ENCODE results near the gene SLC16A5. TPM values are rescaled to one million over a fixed set of nuclear protein-coding genes. Genes with fewer than 3 reads are reported as not detected.

Gene SLC16A5
- total RNA-seq, 2 donors from 2014 or later: 28.8 to 54.0 TPM

- no peak overlapping the region for H3K9ac ChIP-seq (ENCODE audit: extremely low read depth, low read length, poor library complexity, severe bottlenecking)
- H3K9me3 ChIP-seq (ENCODE audit: control insufficient read depth, low read length): no peaks in the 10 kb centered on the region
- Mint-ChIP-seq H3K4me1 (peaks cover 38% of the 10 kb centered on the region), H3K27me3 (ENCODE audit: insufficient read depth) (no peaks in the 10 kb centered on the region), H3K36me3 (ENCODE audit: low read depth) (peaks cover 43% of the 10 kb centered on the region), H3K9me3 (no peaks in the 10 kb centered on the region), H3K27ac (no peak overlapping the region), H3K4me3 (no peak overlapping the region)
- H3K27ac ChIP-seq (ENCODE audit: low read depth, low read length): no peak overlapping the region
- peaks cover 18% of the 10 kb centered on the region for H3K36me3 ChIP-seq (ENCODE audit: control insufficient read depth, insufficient read depth, low read length)
- WGBS, 2 experiments (ENCODE audit: insufficient coverage in 1 of 2, insufficient read length in 1 of 2): 81 to 88% methylated on average over 12 to 16 of the region's 16 CpGs
- no peaks in the 10 kb centered on the region for H3K27me3 ChIP-seq (ENCODE audit: control insufficient read depth, insufficient read depth, low read length, poor library complexity, severe bottlenecking)
- H3K4me3 ChIP-seq (ENCODE audit: low read length): no peak overlapping the region
- H3K4me1 ChIP-seq (ENCODE audit: control insufficient read depth, insufficient read depth, low read length): peaks cover 7% of the 10 kb centered on the region
- peak; percentile 61 for DNase-seq
- TF ChIP-seq, protein P1, sequence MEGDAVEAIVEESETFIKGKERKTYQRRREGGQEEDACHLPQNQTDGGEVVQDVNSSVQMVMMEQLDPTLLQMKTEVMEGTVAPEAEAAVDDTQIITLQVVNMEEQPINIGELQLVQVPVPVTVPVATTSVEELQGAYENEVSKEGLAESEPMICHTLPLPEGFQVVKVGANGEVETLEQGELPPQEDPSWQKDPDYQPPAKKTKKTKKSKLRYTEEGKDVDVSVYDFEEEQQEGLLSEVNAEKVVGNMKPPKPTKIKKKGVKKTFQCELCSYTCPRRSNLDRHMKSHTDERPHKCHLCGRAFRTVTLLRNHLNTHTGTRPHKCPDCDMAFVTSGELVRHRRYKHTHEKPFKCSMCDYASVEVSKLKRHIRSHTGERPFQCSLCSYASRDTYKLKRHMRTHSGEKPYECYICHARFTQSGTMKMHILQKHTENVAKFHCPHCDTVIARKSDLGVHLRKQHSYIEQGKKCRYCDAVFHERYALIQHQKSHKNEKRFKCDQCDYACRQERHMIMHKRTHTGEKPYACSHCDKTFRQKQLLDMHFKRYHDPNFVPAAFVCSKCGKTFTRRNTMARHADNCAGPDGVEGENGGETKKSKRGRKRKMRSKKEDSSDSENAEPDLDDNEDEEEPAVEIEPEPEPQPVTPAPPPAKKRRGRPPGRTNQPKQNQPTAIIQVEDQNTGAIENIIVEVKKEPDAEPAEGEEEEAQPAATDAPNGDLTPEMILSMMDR (conservative IDR thresholded peaks at IDR 0.05): no peak
These were observed 7.2 kb downstream of the SLC16A5 start for GRCh38 chr17:75094871-75095399.

GRCh38 chr17:75096082-75096625 is 8.4 kb downstream of the SLC16A5 start:
- peaks cover 51% of the 10 kb centered on the region for H3K36me3 Mint-ChIP-seq (ENCODE audit: low read depth)
- no peak overlapping the region for H3K9ac ChIP-seq (ENCODE audit: extremely low read depth, low read length, poor library complexity, severe bottlenecking)
- no peak overlapping the region for H3K4me3 Mint-ChIP-seq
- H3K27me3 ChIP-seq (ENCODE audit: control insufficient read depth, insufficient read depth, low read length, poor library complexity, severe bottlenecking): no peaks in the 10 kb centered on the region
- peak; percentile 83 for DNase-seq
- H3K27me3 Mint-ChIP-seq (ENCODE audit: insufficient read depth): no peaks in the 10 kb centered on the region
- WGBS, 2 experiments (ENCODE audit: insufficient coverage in 1 of 2, insufficient read length in 1 of 2): 85 to 95% methylated on average over 11 to 14 of the region's 14 CpGs
- TF ChIP-seq, protein P1 (conservative IDR thresholded peaks at IDR 0.05): no peak
- peaks cover 26% of the 10 kb centered on the region for H3K36me3 ChIP-seq (ENCODE audit: control insufficient read depth, insufficient read depth, low read length)
- H3K4me3 ChIP-seq (ENCODE audit: low read length): no peak overlapping the region
- no peaks in the 10 kb centered on the region for H3K9me3 Mint-ChIP-seq
- H3K4me1 Mint-ChIP-seq: peaks cover 30% of the 10 kb centered on the region
- peaks cover 6% of the 10 kb centered on the region for H3K4me1 ChIP-seq (ENCODE audit: control insufficient read depth, insufficient read depth, low read length)
- H3K27ac ChIP-seq (ENCODE audit: low read depth, low read length): no peak overlapping the region
- H3K27ac Mint-ChIP-seq: peak overlapping the region; percentile 41
- no peaks in the 10 kb centered on the region for H3K9me3 ChIP-seq (ENCODE audit: control insufficient read depth, low read length)

DNA sequence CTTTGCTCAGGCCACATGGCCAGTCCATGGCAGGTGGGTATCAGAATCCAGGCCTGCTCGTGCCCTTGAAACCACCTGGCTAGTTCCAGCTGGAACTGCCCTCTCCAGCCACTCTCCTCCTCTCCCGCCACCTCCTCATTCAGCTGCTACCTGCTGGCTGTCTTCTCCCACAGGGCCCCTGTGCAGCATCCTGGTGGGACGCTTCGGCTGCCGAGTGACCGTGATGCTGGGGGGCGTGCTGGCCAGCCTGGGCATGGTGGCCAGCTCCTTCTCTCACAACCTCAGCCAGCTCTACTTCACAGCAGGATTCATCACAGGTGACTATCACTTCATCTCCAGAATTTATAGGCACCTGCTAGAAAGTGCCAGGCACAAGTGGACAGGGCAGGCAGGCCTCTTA is 10.1 kb downstream of the SLC16A5 start:
- Mint-ChIP-seq H3K4me1 (peaks cover 21% of the 10 kb centered on the region), H3K9me3 (no peaks in the 10 kb centered on the region), H3K27ac (peak overlapping the region; percentile 30), H3K4me3 (no peak overlapping the region), H3K27me3 (ENCODE audit: insufficient read depth) (no peaks in the 10 kb centered on the region), H3K36me3 (ENCODE audit: low read depth) (peaks cover 59% of the 10 kb centered on the region)
- Histone ChIP-seq H3K4me1 (ENCODE audit: control insufficient read depth, insufficient read depth, low read length) (peaks cover 4% of the 10 kb centered on the region), H3K9me3 (ENCODE audit: control insufficient read depth, low read length) (no peaks in the 10 kb centered on the region), H3K27ac (ENCODE audit: low read depth, low read length) (no peak overlapping the region), H3K27me3 (ENCODE audit: control insufficient read depth, insufficient read depth, low read length, poor library complexity, severe bottlenecking) (no peaks in the 10 kb centered on the region), H3K9ac (ENCODE audit: extremely low read depth, low read length, poor library complexity, severe bottlenecking) (no peak overlapping the region), H3K4me3 (ENCODE audit: low read length) (no peak overlapping the region), H3K36me3 (ENCODE audit: control insufficient read depth, insufficient read depth, low read length) (peaks cover 26% of the 10 kb centered on the region)
- no peak for DNase-seq
- TF ChIP-seq, protein P1 (conservative IDR thresholded peaks at IDR 0.05): no peak
- 95 to 98% methylated on average over 6 to 7 of the region's 7 CpGs for WGBS, 2 experiments (ENCODE audit: insufficient coverage in 1 of 2, insufficient read length in 1 of 2)

All from endodermal cell (in vitro differentiated cells).